Pancreas (tissue), 10 donors: ENCODE measurements around the gene CMA1. TPM values are rescaled to one million over a fixed set of nuclear protein-coding genes. Genes with fewer than 3 reads are reported as not detected.
"Not testable (repeated sequence)": the region's sequence is repeated elsewhere in the genome, so short reads cannot be mapped to it uniquely, and the experiment has no call there.

Experiments
- ATAC-seq, 4 donors: fragments of 200-7000 bp; cut with Tn5 transposase; one replicate each; pipeline versions ENCODE4 v1.8.0 to v1.9.1; 2020; ENCODE audit warnings: mild to moderate bottlenecking in 4 of 4, moderate library complexity in 4 of 4
- DNase-seq, 6 donors: peaks; one replicate each; pipeline ENCODE4 v3.0.0-alpha.2; 2020
- FAIRE-seq: peaks from 2 replicates; lab custom pipeline; 2012; peaks lifted over from hg19 to GRCh38; lab: Jason Lieb, UNC
- H3K27ac ChIP-seq, 4 donors: fragments of 200-600 bp; sonication (generic); 1 replicate in 3 of 4; 2 replicates in 1 of 4; pipeline versions ENCODE4 v1.5.0 to v1.8.0; 2020
- H3K27me3 ChIP-seq, 4 donors: fragments of 200-600 bp; one replicate each; pipeline ENCODE4 v1.8.0; 2021
- H3K36me3 ChIP-seq, 3 donors: fragments of 200-600 bp; sonication (generic) in 1 of 3; one replicate each; pipeline versions ENCODE4 v1.5.0 to v1.8.0; 2020 to 2021
- H3K4me1 ChIP-seq, 3 donors: fragments of 200-600 bp; one replicate each; pipeline ENCODE4 v1.8.0; 2021
- H3K4me3 ChIP-seq, 4 donors: fragments of 200-600 bp; sonication (generic) in 2 of 4; one replicate each; pipeline versions ENCODE4 v1.5.0 to v1.8.0; 2020 to 2021
- H3K9me3 ChIP-seq, 4 donors: fragments of 200-600 bp; one replicate each; pipeline ENCODE4 v1.8.0; 2021
- WGBS, 2 donors: extraction: QIAGEN DNeasy Blood & Tissue Kit; methylation state at CpG; one replicate each; pipeline ENCODE4 v1.1.7; 2013; 5-methylcytosine and 5-hydroxymethylcytosine counted together
- intact Hi-C, 3 donors: fragments of 100-400 bp; cut with DNase I; formaldehyde crosslinking; loops; one replicate each; pipeline versions ENCODE4 v1.11.1 to v1.14.2; 2022
- polyA plus RNA-seq, 2 donors: library from polyadenylated mRNA; stranded (reverse); fragments of 200-250 nt; gene quantifications; one replicate each; pipeline ENCODE4 v1.2.3, GENCODE V29; 2013
- total RNA-seq, 6 donors: library from RNA; stranded (reverse); fragmentation: NEBNext Ultra II Directional in 4 of 6; extraction: Animal tissue kit (Norgen Biotek cat#: 25700) in 4 of 6; gene quantifications; one replicate each; pipeline versions ENCODE4 v1.2.1 to v1.2.4, GENCODE V29; 2021 to 2023
- TF ChIP-seq, protein P1 (sequence below), 4 donors: fragments of 200-600 bp; sonication (generic) in 3 of 4; IDR thresholded peaks; one replicate each; pipeline versions ENCODE4 v1.5.0 to v1.8.0; 2021; ENCODE audit warnings: antibody characterized with exemption in 4 of 4
- donor health status: healthy with polysubstance abuse.
- donor health status: DM: no; HTN: no; CAD: no; lungs with moderate emphysema.
- donor health status: DM: no; HTN: no; CAD: no.
- donor health status: control.
- donor health status: control.
- donor health status: Bipolar disorder and iron deficiency.
- donor health status: DM: yes; HTN: yes; CAD: no.
- donor health status: DM: no; HTN: no; CAD: no.
- donor health status: DM: no; HTN: no; CAD: no.
- donor health status: DM: yes; HTN: yes; CAD: no.

CMA1 gene
- total and polyA plus RNA-seq, 8 donors, result 0.14 to 0.69 (median 0.64) TPM; not detected in 5

GRCh38 chr14:24506443-24506842 is 1.6 kb downstream of the CMA1 start:
- TF ChIP-seq, protein P1, sequence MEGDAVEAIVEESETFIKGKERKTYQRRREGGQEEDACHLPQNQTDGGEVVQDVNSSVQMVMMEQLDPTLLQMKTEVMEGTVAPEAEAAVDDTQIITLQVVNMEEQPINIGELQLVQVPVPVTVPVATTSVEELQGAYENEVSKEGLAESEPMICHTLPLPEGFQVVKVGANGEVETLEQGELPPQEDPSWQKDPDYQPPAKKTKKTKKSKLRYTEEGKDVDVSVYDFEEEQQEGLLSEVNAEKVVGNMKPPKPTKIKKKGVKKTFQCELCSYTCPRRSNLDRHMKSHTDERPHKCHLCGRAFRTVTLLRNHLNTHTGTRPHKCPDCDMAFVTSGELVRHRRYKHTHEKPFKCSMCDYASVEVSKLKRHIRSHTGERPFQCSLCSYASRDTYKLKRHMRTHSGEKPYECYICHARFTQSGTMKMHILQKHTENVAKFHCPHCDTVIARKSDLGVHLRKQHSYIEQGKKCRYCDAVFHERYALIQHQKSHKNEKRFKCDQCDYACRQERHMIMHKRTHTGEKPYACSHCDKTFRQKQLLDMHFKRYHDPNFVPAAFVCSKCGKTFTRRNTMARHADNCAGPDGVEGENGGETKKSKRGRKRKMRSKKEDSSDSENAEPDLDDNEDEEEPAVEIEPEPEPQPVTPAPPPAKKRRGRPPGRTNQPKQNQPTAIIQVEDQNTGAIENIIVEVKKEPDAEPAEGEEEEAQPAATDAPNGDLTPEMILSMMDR (IDR thresholded peaks at IDR 0.05), result no peak
- Histone ChIP-seq H3K9me3 (no peaks in the 10 kb centered on the region), H3K27ac (no peak overlapping the region), H3K4me3 (no peak overlapping the region), H3K27me3 (no peaks in the 10 kb centered on the region), H3K36me3 (no peaks in the 10 kb centered on the region), H3K4me1 (no peaks in the 10 kb centered on the region)
- 79 to 86% methylated on average over 6 of the region's 6 CpGs for WGBS, 2 donors
- DNase-seq, result no peak
- no peak for FAIRE-seq
- intact Hi-C loops, result no loop called here
- no peak for ATAC-seq

DNA sequence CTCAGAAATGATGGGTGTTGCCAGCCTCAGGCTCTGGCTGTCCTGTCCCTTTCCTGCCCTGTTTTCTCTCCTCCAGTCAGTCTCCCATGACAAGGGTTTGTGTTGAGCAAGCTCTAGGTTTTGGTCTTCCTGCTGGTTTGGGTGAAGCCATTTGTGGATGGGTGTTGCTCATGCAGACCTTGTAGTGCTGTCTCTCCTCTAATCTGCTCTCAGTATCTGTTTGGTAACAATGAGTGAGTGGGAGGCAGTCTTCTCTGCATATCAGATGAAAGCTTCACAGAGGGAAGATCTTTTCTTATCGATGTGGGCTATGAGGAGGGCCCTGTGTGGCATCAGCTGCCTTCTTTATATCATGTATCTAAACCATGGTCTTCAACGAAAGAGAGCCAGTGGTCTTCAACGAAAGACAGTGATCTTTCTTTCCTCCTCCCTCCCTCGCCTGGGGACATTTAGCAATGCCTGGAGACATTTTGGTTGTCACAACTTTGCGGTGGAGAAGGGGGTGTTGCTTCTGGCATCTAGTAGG is 3.6 kb downstream of the CMA1 start:
- Histone ChIP-seq H3K4me1 (no peaks in the 10 kb centered on the region), H3K4me3 (no peak overlapping the region), H3K36me3 (no peaks in the 10 kb centered on the region), H3K9me3 (no peaks in the 10 kb centered on the region), H3K27ac (no peak overlapping the region), H3K27me3 (no peaks in the 10 kb centered on the region)
- FAIRE-seq (no peak), DNase-seq (no peak), ATAC-seq (no peak)
- TF ChIP-seq, protein P1 (IDR thresholded peaks at IDR 0.05), result no peak
- intact Hi-C loops, result no loop called here
- WGBS, 2 donors, result 75 to 77% methylated on average over 5 of the region's 5 CpGs

GRCh38 chr14:24491586-24492408 is 16.3 kb downstream of the CMA1 start:
- H3K4me1 ChIP-seq, H3K27me3 ChIP-seq, H3K36me3 ChIP-seq, FAIRE-seq, intact Hi-C loops, H3K27ac ChIP-seq, ATAC-seq, DNase-seq, H3K4me3 ChIP-seq, H3K9me3 ChIP-seq: not testable (repeated sequence)
- 76 to 78% methylated on average over 19 of the region's 19 CpGs for WGBS, 2 donors

- ATAC-seq (no peak), FAIRE-seq (no peak), DNase-seq (no peak)
- WGBS, 2 donors, result 60 to 69% methylated on average over 4 of the region's 4 CpGs
- Histone ChIP-seq H3K36me3 (no peaks in the 10 kb centered on the region), H3K27ac (no peak overlapping the region), H3K4me3 (no peak overlapping the region), H3K4me1 (no peaks in the 10 kb centered on the region), H3K9me3 (no peaks in the 10 kb centered on the region), H3K27me3 (no peaks in the 10 kb centered on the region)
- intact Hi-C loops, result no loop called here
- TF ChIP-seq, protein P1 (IDR thresholded peaks at IDR 0.05), result no peak
These were observed 24.3 kb downstream of the CMA1 start for GRCh38 chr14:24483604-24484252.

- H3K36me3 ChIP-seq, H3K4me1 ChIP-seq, intact Hi-C loops, H3K27ac ChIP-seq, DNase-seq, H3K4me3 ChIP-seq, ATAC-seq, H3K9me3 ChIP-seq, H3K27me3 ChIP-seq, FAIRE-seq: not testable (repeated sequence)
- WGBS, 2 donors, result 64 to 87% methylated on average over 2 of the region's 2 CpGs
These were observed 25.3 kb downstream of the CMA1 start for GRCh38 chr14:24482699-24483303.
